ENCODE measurements around the gene CCIN. TPM values are rescaled to one million over a fixed set of nuclear protein-coding genes. Genes with fewer than 3 reads are reported as not detected.

Gene CCIN
- total RNA-seq, 1 donor, result 0.43 TPM

- H3K4me3 ChIP-seq (ENCODE audit: low read depth, low read length), result peak within 1 kb of the TSS; percentile 93
- TF ChIP-seq, protein P1, sequence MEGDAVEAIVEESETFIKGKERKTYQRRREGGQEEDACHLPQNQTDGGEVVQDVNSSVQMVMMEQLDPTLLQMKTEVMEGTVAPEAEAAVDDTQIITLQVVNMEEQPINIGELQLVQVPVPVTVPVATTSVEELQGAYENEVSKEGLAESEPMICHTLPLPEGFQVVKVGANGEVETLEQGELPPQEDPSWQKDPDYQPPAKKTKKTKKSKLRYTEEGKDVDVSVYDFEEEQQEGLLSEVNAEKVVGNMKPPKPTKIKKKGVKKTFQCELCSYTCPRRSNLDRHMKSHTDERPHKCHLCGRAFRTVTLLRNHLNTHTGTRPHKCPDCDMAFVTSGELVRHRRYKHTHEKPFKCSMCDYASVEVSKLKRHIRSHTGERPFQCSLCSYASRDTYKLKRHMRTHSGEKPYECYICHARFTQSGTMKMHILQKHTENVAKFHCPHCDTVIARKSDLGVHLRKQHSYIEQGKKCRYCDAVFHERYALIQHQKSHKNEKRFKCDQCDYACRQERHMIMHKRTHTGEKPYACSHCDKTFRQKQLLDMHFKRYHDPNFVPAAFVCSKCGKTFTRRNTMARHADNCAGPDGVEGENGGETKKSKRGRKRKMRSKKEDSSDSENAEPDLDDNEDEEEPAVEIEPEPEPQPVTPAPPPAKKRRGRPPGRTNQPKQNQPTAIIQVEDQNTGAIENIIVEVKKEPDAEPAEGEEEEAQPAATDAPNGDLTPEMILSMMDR (IDR thresholded peaks at IDR 0.05; ENCODE audit: insufficient read depth, low read depth, low read length), result peak; percentile 55
- DNase-seq (ENCODE audit: low read depth), result peak; percentile 99
Observed at GRCh38 chr9:36190388-36191289, 21.5 kb downstream of the CCIN start, which contains the start of gene CLTA. Gene CLTA, plus strand, starts transcription at chr9:36190921. Its CDS starts 136 bp downstream, at chr9:36191057.

DNA sequence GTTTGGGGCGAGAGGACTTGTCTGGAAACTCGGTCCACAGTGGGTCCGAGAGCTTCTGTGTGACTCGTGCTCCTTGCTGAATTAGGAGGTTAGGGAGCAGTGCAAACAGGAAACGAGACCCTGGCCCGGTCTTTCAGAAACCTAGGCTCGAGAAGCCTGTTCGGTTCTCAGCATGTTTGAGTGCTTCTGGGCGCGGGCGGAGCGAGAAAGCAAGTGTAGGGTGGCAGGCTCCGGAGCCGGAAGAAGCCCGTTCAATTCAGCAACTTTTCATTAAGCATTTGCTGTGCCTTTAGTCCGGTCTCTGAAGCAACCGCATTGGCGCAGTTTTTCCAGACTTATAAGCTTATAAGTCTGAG lies 22.1 kb downstream of the CCIN start:
- TF ChIP-seq, protein P1 (IDR thresholded peaks at IDR 0.05; ENCODE audit: insufficient read depth, low read depth, low read length), result no peak
- peak; percentile 48 for DNase-seq (ENCODE audit: low read depth)
- peak overlapping the region; percentile 93 for H3K4me3 ChIP-seq (ENCODE audit: low read depth, low read length)

DNA sequence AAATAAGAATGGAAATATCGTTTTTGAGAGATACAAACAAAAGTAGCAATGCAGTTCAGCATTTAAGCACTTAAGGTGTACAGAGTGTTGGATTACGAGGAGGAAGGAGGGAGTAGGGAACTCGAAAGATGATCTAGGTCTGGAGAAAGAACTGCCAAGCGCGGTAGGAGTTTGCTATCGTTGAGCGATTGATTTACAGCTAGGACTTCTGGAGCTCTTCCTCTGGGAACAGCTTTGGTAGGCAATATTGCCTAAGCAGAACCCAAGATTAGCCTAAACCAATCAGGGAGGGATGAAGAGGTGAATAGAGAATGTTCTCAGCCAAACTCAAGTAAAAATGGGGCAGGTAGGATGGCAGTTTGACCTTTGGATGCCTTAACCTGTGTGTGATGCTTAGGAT lies 22.5 kb downstream of the CCIN start:
- DNase-seq (ENCODE audit: low read depth), result no peak
- TF ChIP-seq, protein P1 (IDR thresholded peaks at IDR 0.05; ENCODE audit: insufficient read depth, low read depth, low read length), result no peak

GRCh38 chr9:36192196-36192595 lies 23.0 kb downstream of the CCIN start:
- TF ChIP-seq, protein P1 (IDR thresholded peaks at IDR 0.05; ENCODE audit: insufficient read depth, low read depth, low read length), result no peak
- H3K4me3 ChIP-seq (ENCODE audit: low read depth, low read length), result peak overlapping the region; percentile 93
- DNase-seq (ENCODE audit: low read depth), result no peak

More for the DNA sequence above, 22.5 kb downstream of the CCIN start:
- peak overlapping the region; percentile 93 for H3K4me3 ChIP-seq (ENCODE audit: low read depth, low read length)

- no peak for DNase-seq (ENCODE audit: low read depth)
- TF ChIP-seq, protein P1 (IDR thresholded peaks at IDR 0.05; ENCODE audit: insufficient read depth, low read depth, low read length), result no peak
- H3K4me3 ChIP-seq (ENCODE audit: low read depth, low read length), result peak overlapping the region; percentile 93
Observed at GRCh38 chr9:36193023-36193422, 23.8 kb downstream of the CCIN start.

GRCh38 chr9:36194326-36195000 lies 25.3 kb downstream of the CCIN start:
- DNase-seq (ENCODE audit: low read depth), result peak; percentile 46
- TF ChIP-seq, protein P1 (IDR thresholded peaks at IDR 0.05; ENCODE audit: insufficient read depth, low read depth, low read length), result no peak
- peak overlapping the region; percentile 26 for H3K4me3 ChIP-seq (ENCODE audit: low read depth, low read length)

Measured in fibroblast of villous mesenchyme (primary cell).